ENCODE measurements around the gene CAMKMT. TPM values are rescaled to one million over a fixed set of nuclear protein-coding genes. Genes with fewer than 3 reads are reported as not detected.

The CAMKMT gene
- total RNA-seq, 1 experiment from 2014 or later, result 2.7 TPM

DNA sequence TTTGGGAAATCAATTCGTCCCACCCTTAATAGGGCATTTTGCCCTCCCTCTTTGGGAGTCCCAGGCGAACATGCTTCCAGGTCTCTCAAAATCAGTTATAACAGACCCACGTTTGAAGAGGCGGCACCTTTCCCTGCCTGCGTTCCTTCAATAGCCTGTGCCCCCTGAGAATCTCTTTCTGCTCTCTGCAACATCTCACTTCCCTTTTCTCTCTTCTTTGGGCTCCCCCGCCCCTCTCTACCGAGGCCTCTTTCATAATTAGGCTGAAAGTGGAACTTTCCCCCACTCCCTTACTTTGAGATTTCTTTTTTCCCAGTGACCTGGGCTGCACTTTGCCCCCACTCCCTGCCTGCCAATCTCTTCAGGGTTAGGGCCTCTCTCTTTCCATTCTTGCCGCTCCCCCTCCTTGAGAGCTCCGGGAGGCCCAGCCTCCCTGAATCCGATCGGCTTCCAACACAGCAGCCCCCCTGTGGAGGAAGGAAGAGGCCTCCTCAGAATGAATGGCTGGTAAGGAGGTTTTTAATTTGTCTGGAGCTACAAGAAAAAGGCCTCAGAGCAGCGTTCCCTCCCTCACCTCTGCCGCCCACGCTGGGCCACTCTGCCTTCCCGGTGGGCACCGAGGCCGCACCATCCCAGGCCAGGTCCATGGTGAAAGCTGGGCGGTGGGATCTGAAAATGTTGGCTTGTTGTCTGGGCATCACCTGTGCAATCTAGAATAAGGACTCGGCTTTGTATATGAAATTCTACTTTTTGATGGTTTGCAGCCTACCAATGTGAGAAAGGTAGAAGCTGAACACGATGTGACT lies 417.1 kb downstream of the CAMKMT start:
- Histone ChIP-seq H3K27ac (ENCODE audit: low read length) (no peak overlapping the region), H3K4me1 (ENCODE audit: insufficient read depth, low read length) (no peaks in the 10 kb centered on the region), H3K9me3 (ENCODE audit: low read length) (no peaks in the 10 kb centered on the region), H4K20me1 (ENCODE audit: low read length) (no peaks in the 10 kb centered on the region), H3K4me3 (ENCODE audit: low read length) (no peak overlapping the region), H3K9me2 (replicated peaks; ENCODE audit: low read length) (no peaks in the 10 kb centered on the region), H3F3A (ENCODE audit: low read length, unreplicated experiment) (no peaks in the 10 kb centered on the region), H3K79me2 (ENCODE audit: low read length) (no peaks in the 10 kb centered on the region), H2AFZ (ENCODE audit: low read length) (no peak overlapping the region), H3K27me3 (ENCODE audit: low read length) (no peaks in the 10 kb centered on the region), H3K36me3 (ENCODE audit: low read depth, low read length) (no peaks in the 10 kb centered on the region), H3K4me2 (ENCODE audit: low read length) (no peak overlapping the region), H3K9ac (ENCODE audit: low read length) (no peak overlapping the region)
- TF ChIP-seq EZH2phosphoT487 (IDR thresholded peaks at IDR 0.05; ENCODE audit: borderline replicate concordance, low read length) (no peak), EZH2 (IDR thresholded peaks at IDR 0.05; ENCODE audit: low read length, unreplicated experiment) (no peak), CTCF (conservative IDR thresholded peaks at IDR 0.05; ENCODE audit: low read depth, low read length) (no peak)
- ATAC-seq (no peak), DNase-seq (no peak)
- CTCF ChIA-PET, result interaction anchor here (0.6 kb wide), 1 partner anchor 10 kb away, joined by 4 read pairs; no protein-coding TSS in a partner anchor
- intact Hi-C loops (cut with micrococcal nuclease), result no loop called here
- POLR2A ChIA-PET (ENCODE audit: unreplicated experiment), result no interaction called here
- BruUV-seq (replicated peaks), result no TSS peak

GRCh38 chr2:44779793-44780192 lies 418.0 kb downstream of the CAMKMT start:
- no TSS peak for BruUV-seq (replicated peaks)
- POLR2A ChIA-PET (ENCODE audit: unreplicated experiment), result no interaction called here

More at GRCh38 chr2:44779793-44780192, 418.0 kb downstream of the CAMKMT start:
- Histone ChIP-seq H4K20me1 (ENCODE audit: low read length) (no peaks in the 10 kb centered on the region), H2AFZ (ENCODE audit: low read length) (no peak overlapping the region), H3K9me2 (replicated peaks; ENCODE audit: low read length) (no peaks in the 10 kb centered on the region), H3K79me2 (ENCODE audit: low read length) (no peaks in the 10 kb centered on the region), H3K27ac (ENCODE audit: low read length) (no peak overlapping the region), H3K4me3 (ENCODE audit: low read length) (no peak overlapping the region), H3K27me3 (ENCODE audit: low read length) (no peaks in the 10 kb centered on the region), H3K4me2 (ENCODE audit: low read length) (no peak overlapping the region), H3F3A (ENCODE audit: low read length, unreplicated experiment) (no peaks in the 10 kb centered on the region), H3K36me3 (ENCODE audit: low read depth, low read length) (no peaks in the 10 kb centered on the region), H3K9ac (ENCODE audit: low read length) (no peak overlapping the region), H3K4me1 (ENCODE audit: insufficient read depth, low read length) (no peaks in the 10 kb centered on the region), H3K9me3 (ENCODE audit: low read length) (no peaks in the 10 kb centered on the region)
- no peak for TF ChIP-seq CTCF (conservative IDR thresholded peaks at IDR 0.05; ENCODE audit: low read depth, low read length)
- intact Hi-C loops (cut with micrococcal nuclease), result no loop called here
- ATAC-seq (no peak), DNase-seq (no peak)
- CTCF ChIA-PET, result no interaction called here

Measured in PC-3 (cell line).